22Rv1 (cell line): ENCODE data around the gene XNDC1N.

Source experiments
- CTCF ChIP-seq: fragments of 450-650 bp; IDR thresholded peaks from 2 replicates; pipeline ENCODE4 v1.5.1; 2017; ENCODE audit warnings: mild to moderate bottlenecking
- ZFX ChIP-seq: fragments of 450-650 bp; IDR thresholded peaks from 2 replicates; pipeline ENCODE4 v1.6.1; 2017; ENCODE audit warnings: antibody characterized with exemption, borderline replicate concordance

- TF ChIP-seq CTCF (no peak), ZFX (no peak)
Measured at GRCh38 chr11:71929491-71929890, 1.1 kb upstream of the XNDC1N start.
